BJ (cell line): ENCODE measurements around the gene RWDD4. TPM values are rescaled to one million over a fixed set of nuclear protein-coding genes. Genes with fewer than 3 reads are reported as not detected.

Source experiments
- CTCF ChIA-PET: fragments of 350-600 bp; formaldehyde crosslinking; extraction: SDS; loops from one replicate; lab custom pipeline; 2021; ENCODE audit warnings: antibody characterized with exemption, inconsistent platforms; lab: Yijun Ruan, JAX
- POLR2A ChIA-PET: fragments of 300-600 bp; sonication (Branson Sonifier 250); formaldehyde crosslinking; extraction: SDS; loops from one replicate; lab custom pipeline; 2021; ENCODE audit warnings: antibody characterized with exemption; lab: Charles Lee
- DNase-seq: peaks from one replicate; pipeline ENCODE4 v3.0.0-alpha.2; 2011; ENCODE audit warnings: low read depth
- H3K27me3 ChIP-seq: 2 replicates; pipeline ENCODE4 v1.6.0; 2011; ENCODE audit warnings: low read length; ENCODE audit not compliant: control insufficient read depth, insufficient read depth
- H3K36me3 ChIP-seq: 2 replicates; pipeline ENCODE4 v1.5.1; 2011; ENCODE audit warnings: low read length; ENCODE audit not compliant: control insufficient read depth, insufficient read depth
- H3K4me3 ChIP-seq: 2 replicates; pipeline ENCODE4 v1.5.1; 2011; ENCODE audit warnings: low read depth, mild to moderate bottlenecking, control low read depth, low read length
- CTCF ChIP-seq: IDR thresholded peaks from 2 replicates; pipeline ENCODE4 v1.5.1; 2011; ENCODE audit warnings: low read depth, mild to moderate bottlenecking, control low read depth, inconsistent platforms, low read length, moderate library complexity; ENCODE audit not compliant: insufficient read depth
- polyA plus RNA-seq: library from polyadenylated mRNA; depleted of rRNA; stranded (reverse); fragments of >200 nt; gene quantifications from 2 replicates; pipeline ENCODE4 v1.2.3, GENCODE V29; 2011

The RWDD4 gene
- polyA plus RNA-seq, 1 experiment, result 5.2 TPM

GRCh38 chr4:183617075-183617474 lies 41.9 kb downstream of the RWDD4 start:
- peaks cover 2% of the 10 kb centered on the region; the same call in 1 of the 2 replicates for H3K27me3 ChIP-seq
- ChIA-PET CTCF (no interaction called here), POLR2A (no interaction called here)
- H3K4me3 ChIP-seq, result no peak overlapping the region
- no peak for TF ChIP-seq CTCF
- no peak for DNase-seq
- H3K36me3 ChIP-seq, result no peaks in the 10 kb centered on the region

GRCh38 chr4:183612329-183613250 lies 46.4 kb downstream of the RWDD4 start:
- ChIA-PET POLR2A (interaction anchor here (0.6 kb wide), 1 partner anchor 10 kb away, joined by 17 read pairs; no protein-coding TSS in a partner anchor), CTCF (interaction anchor here (1.7 kb wide), 2 partner anchors 13 kb away, joined by 6 read pairs; no protein-coding TSS in a partner anchor)
- H3K4me3 ChIP-seq, result no peak overlapping the region
- no peak for TF ChIP-seq CTCF
- H3K27me3 ChIP-seq, result peaks cover 2% of the 10 kb centered on the region; the same call in 1 of the 2 replicates
- no peak for DNase-seq
- H3K36me3 ChIP-seq, result no peaks in the 10 kb centered on the region

GRCh38 chr4:183611210-183611830 lies 47.7 kb downstream of the RWDD4 start:
- Histone ChIP-seq H3K27me3 (peaks cover 2% of the 10 kb centered on the region; the same call in 1 of the 2 replicates), H3K4me3 (no peak overlapping the region), H3K36me3 (no peaks in the 10 kb centered on the region)
- ChIA-PET POLR2A (no interaction called here), CTCF (interaction anchor here (0.7 kb wide), 1 partner anchor 10 kb away, joined by 4 read pairs; no protein-coding TSS in a partner anchor)
- no peak for DNase-seq
- TF ChIP-seq CTCF, result no peak

GRCh38 chr4:183610613-183611012 lies 48.4 kb downstream of the RWDD4 start:
- no peak for DNase-seq
- Histone ChIP-seq H3K36me3 (no peaks in the 10 kb centered on the region), H3K27me3 (no peaks in the 10 kb centered on the region; the same call in 1 of the 2 replicates), H3K4me3 (no peak overlapping the region)
- no peak for TF ChIP-seq CTCF
- ChIA-PET POLR2A (no interaction called here), CTCF (interaction anchor here (0.7 kb wide), 1 partner anchor 10 kb away, joined by 4 read pairs; no protein-coding TSS in a partner anchor)

GRCh38 chr4:183610033-183610432 lies 49.0 kb downstream of the RWDD4 start:
- POLR2A ChIA-PET, result no interaction called here
- H3K27me3 ChIP-seq, result no peaks in the 10 kb centered on the region; the same call in 1 of the 2 replicates
- H3K4me3 ChIP-seq, result no peak overlapping the region
- no peak for TF ChIP-seq CTCF
- no peak for DNase-seq
- CTCF ChIA-PET, result no interaction called here
- H3K36me3 ChIP-seq, result no peaks in the 10 kb centered on the region
